Activated T-helper 2 cell treated with anti-CD3 and anti-CD28 coated beads, Interferon-gamma antibody, Interleukin-2, Interleukin-4, amounts not matched to agents 10 μg/mL and 5 μg/mL and 100 μg/mL, durations not matched to agents 14 hours and 24 hours and 36 hours (primary cell): ENCODE measurements around the gene COPG1. TPM values are rescaled to one million over a fixed set of nuclear protein-coding genes. Genes with fewer than 3 reads are reported as not detected.
"Not testable (repeated sequence)": the region's sequence is repeated elsewhere in the genome, so short reads cannot be mapped to it uniquely, and the experiment has no call there.

Experiments used
- DNase-seq: peaks from one replicate; pipeline ENCODE4 v3.0.0; 2021; ENCODE audit warnings: low spot score
- H3K27ac Mint-ChIP-seq: one replicate; pipeline ENCODE4 v1.8.0; 2021; ENCODE audit warnings: mixed read lengths
- H3K27me3 Mint-ChIP-seq: one replicate; pipeline ENCODE4 v1.8.0; 2021; ENCODE audit warnings: low read depth, mixed read lengths
- H3K36me3 Mint-ChIP-seq: one replicate; pipeline ENCODE4 v1.8.0; 2021; ENCODE audit warnings: low read depth, mixed read lengths
- H3K4me1 Mint-ChIP-seq: one replicate; pipeline ENCODE4 v1.8.0; 2021; ENCODE audit warnings: low read depth, mixed read lengths
- H3K4me3 Mint-ChIP-seq: one replicate; pipeline ENCODE4 v1.8.0; 2021; ENCODE audit warnings: low read depth, mild to moderate bottlenecking, moderate library complexity, mixed read lengths
- H3K9me3 Mint-ChIP-seq: one replicate; pipeline ENCODE4 v1.8.0; 2021; ENCODE audit warnings: mixed read lengths
- intact Hi-C: fragments of 100-400 bp; cut with micrococcal nuclease; formaldehyde crosslinking; loops from one replicate; pipeline ENCODE4 v1.15.1; 2023
- total RNA-seq: library from RNA; stranded (reverse); gene quantifications from 2 replicates; pipeline ENCODE4 v1.2.3, GENCODE V29; 2022

Gene COPG1
- total RNA-seq, 1 donor from 2014 or later: 182 TPM

DNA sequence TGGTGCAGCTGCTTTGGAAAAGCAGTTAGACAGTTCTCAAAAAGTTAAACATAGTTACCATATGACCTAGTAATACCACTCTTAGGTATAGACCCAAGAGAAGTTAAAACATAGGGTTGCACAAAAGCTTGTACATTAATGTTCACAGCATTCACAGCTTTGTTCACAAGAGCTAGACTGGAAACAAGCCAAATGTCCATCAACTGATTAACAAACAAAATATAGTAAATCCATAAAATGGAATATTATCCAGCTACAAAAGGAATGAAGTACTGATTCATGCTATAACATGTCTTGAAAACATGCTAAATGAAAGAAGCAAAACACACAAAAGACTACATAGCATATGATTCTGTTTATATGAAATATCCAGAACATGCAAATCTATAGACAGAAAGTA is 2.8 kb upstream of the COPG1 start:
- no peak for DNase-seq
- peaks cover 13% of the 10 kb centered on the region for H3K36me3 Mint-ChIP-seq
- H3K4me3 Mint-ChIP-seq: peak overlapping the region; percentile 44
- H3K4me1 Mint-ChIP-seq: peaks cover 31% of the 10 kb centered on the region
- H3K27ac Mint-ChIP-seq: no peak overlapping the region
- H3K9me3 Mint-ChIP-seq: no peaks in the 10 kb centered on the region
- intact Hi-C loops: loop anchor here (5.0 kb wide), 1 partner anchor 369 kb away; the partner anchor contains the start of gene ACAD9
- no peaks in the 10 kb centered on the region for H3K27me3 Mint-ChIP-seq

DNA sequence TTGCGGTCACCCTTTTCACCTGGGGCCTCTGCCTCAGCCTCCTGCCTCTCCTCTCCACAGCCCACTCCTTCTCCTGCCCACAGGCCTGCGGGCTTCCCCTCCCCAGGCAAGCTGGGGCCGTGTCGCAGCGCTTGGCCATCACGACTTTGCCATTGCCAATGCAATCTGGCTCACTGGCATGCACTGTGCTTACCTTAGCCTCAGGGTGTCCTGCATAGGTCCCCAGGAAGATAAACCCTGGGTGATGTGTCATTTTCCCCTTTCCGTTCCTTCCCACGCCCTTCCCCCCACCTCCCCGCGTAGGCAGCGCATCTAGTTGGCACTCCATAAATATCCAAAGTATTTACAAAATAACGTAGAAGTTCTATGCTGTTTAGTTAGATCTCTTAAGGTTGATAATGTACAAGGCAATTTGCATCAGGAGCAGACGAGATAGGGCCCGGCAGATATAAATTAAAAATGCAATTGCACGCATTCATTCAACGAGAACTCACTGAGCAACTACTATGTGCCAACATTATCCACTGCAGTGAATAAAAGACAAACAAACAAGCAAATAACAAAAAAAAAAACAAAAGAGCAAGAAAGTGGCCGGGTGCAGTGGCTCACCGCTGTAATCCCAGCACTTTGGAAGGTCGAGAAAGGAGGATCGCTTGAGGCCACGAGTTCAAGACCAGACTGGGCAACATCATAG is 973 bp upstream of the COPG1 start:
- intact Hi-C loops: loop anchor here (2.0 to 5.0 kb wide), 3 partner anchors 30 to 371 kb away; partner anchors contain the start of genes ACAD9 and HMCES
- Mint-ChIP-seq H3K27ac (peak overlapping the region; percentile 98), H3K4me1 (peaks cover 34% of the 10 kb centered on the region), H3K9me3 (no peaks in the 10 kb centered on the region), H3K4me3 (peak overlapping the region; percentile 99), H3K36me3 (peaks cover 28% of the 10 kb centered on the region), H3K27me3 (no peaks in the 10 kb centered on the region)
- DNase-seq: no peak

GRCh38 chr3:129252748-129253147 is 3.3 kb downstream of the COPG1 start:
- Mint-ChIP-seq H3K4me1 (peaks cover 18% of the 10 kb centered on the region), H3K4me3 (no peak overlapping the region), H3K27ac (no peak overlapping the region), H3K36me3 (peaks cover 67% of the 10 kb centered on the region), H3K9me3 (no peaks in the 10 kb centered on the region), H3K27me3 (no peaks in the 10 kb centered on the region)
- intact Hi-C loops: no loop called here
- no peak for DNase-seq

DNA sequence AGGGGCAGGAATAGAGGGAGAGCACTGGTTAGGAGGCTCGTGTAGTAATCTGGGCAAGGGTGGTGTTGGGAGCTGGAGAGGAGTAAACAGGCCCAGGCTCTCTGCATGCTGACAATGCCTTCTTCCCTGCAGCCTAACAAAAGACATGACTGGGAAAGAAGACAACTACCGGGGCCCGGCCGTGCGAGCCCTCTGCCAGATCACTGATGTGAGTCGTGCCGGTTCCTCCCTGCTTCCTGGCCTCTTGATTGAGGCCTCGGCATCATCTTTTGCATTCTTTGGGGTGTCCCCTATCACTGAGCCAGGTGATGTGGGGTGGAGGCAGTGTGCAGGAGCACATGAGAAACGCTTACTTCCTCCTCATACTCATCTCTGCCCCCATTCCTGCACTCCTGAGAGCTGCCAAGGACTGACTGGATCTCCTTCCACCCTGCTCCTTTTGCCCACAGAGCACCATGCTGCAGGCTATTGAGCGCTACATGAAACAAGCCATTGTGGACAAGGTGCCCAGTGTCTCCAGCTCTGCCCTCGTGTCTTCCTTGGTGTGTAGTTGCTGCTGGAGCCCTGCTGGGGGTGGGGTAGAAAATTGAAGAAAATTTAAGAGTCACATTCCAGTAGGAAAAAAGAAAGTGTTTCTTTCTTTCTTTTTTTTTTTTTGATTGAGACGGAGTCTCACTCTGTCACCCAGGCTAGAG is 5.3 kb downstream of the COPG1 start:
- no peaks in the 10 kb centered on the region for H3K9me3 Mint-ChIP-seq
- peaks cover 8% of the 10 kb centered on the region for H3K4me1 Mint-ChIP-seq
- no peak overlapping the region for H3K4me3 Mint-ChIP-seq
- intact Hi-C loops: no loop called here
- H3K27me3 Mint-ChIP-seq: no peaks in the 10 kb centered on the region
- peaks cover 82% of the 10 kb centered on the region for H3K36me3 Mint-ChIP-seq
- no peak overlapping the region for H3K27ac Mint-ChIP-seq
- DNase-seq: no peak

- Mint-ChIP-seq H3K27me3 (no peaks in the 10 kb centered on the region), H3K27ac (no peak overlapping the region), H3K4me3 (no peak overlapping the region), H3K9me3 (no peaks in the 10 kb centered on the region), H3K4me1 (peaks cover 3% of the 10 kb centered on the region), H3K36me3 (peaks cover 88% of the 10 kb centered on the region)
- DNase-seq: no peak
- intact Hi-C loops: no loop called here
These were observed 6.9 kb downstream of the COPG1 start for GRCh38 chr3:129256270-129256669.

DNA sequence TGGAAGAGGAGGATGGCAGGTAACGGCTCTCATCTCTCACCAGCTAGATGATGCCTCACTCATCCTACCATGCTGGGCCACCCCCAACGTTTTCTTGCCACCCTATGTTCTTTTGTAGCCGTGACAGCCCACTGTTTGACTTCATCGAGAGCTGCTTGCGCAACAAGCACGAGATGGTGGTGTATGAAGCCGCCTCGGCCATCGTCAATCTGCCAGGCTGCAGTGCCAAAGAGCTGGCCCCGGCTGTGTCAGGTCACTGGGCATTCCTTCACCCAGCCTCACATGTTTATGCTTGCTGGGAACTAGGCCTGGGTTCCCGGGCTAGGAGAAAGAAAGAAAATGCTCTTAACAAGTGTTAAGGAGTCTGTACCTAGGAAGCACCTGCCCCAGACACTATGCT is 8.2 kb downstream of the COPG1 start:
- H3K36me3 Mint-ChIP-seq: peaks cover 85% of the 10 kb centered on the region
- no peaks in the 10 kb centered on the region for H3K27me3 Mint-ChIP-seq
- no peak overlapping the region for H3K4me3 Mint-ChIP-seq
- no peak overlapping the region for H3K27ac Mint-ChIP-seq
- no peak for DNase-seq
- H3K9me3 Mint-ChIP-seq: no peaks in the 10 kb centered on the region
- intact Hi-C loops: no loop called here
- peaks cover 2% of the 10 kb centered on the region for H3K4me1 Mint-ChIP-seq

- DNase-seq: no peak
- no peak overlapping the region for H3K4me3 Mint-ChIP-seq
- H3K36me3 Mint-ChIP-seq: peaks cover 85% of the 10 kb centered on the region
- no peaks in the 10 kb centered on the region for H3K27me3 Mint-ChIP-seq
- no peak overlapping the region for H3K27ac Mint-ChIP-seq
- no peaks in the 10 kb centered on the region for H3K9me3 Mint-ChIP-seq
- intact Hi-C loops: no loop called here
- H3K4me1 Mint-ChIP-seq: no peaks in the 10 kb centered on the region
These were observed 10.4 kb downstream of the COPG1 start for GRCh38 chr3:129259612-129260477.

DNA sequence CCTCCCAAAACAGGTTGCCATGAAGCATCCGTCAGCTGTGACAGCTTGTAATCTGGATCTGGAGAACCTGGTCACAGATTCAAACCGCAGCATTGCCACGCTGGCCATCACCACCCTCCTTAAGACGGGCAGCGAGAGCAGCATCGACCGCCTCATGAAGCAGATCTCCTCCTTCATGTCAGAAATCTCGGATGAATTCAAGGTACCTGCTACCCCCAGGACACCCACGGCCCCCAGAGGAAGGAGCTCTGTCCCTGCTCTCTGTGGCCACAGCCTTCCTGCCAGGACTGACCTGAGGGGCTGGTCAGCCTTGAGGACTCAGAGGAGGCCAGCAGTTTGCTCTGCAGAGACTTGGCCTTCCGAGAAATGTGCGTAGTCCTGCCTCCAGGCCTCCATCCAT is 11.2 kb downstream of the COPG1 start:
- H3K36me3 Mint-ChIP-seq: peaks cover 83% of the 10 kb centered on the region
- intact Hi-C loops: no loop called here
- H3K4me1 Mint-ChIP-seq: no peaks in the 10 kb centered on the region
- H3K9me3 Mint-ChIP-seq: no peaks in the 10 kb centered on the region
- no peaks in the 10 kb centered on the region for H3K27me3 Mint-ChIP-seq
- no peak overlapping the region for H3K4me3 Mint-ChIP-seq
- DNase-seq: no peak
- H3K27ac Mint-ChIP-seq: no peak overlapping the region

- H3K4me1 Mint-ChIP-seq: no peaks in the 10 kb centered on the region
- no peaks in the 10 kb centered on the region for H3K27me3 Mint-ChIP-seq
- peaks cover 83% of the 10 kb centered on the region for H3K36me3 Mint-ChIP-seq
- intact Hi-C loops: no loop called here
- no peaks in the 10 kb centered on the region for H3K9me3 Mint-ChIP-seq
- no peak for DNase-seq
- no peak overlapping the region for H3K4me3 Mint-ChIP-seq
- no peak overlapping the region for H3K27ac Mint-ChIP-seq
These were observed 12.5 kb downstream of the COPG1 start for GRCh38 chr3:129261894-129262293.

- Mint-ChIP-seq H3K36me3 (peaks cover 81% of the 10 kb centered on the region), H3K4me3 (no peak overlapping the region), H3K4me1 (no peaks in the 10 kb centered on the region), H3K9me3 (no peaks in the 10 kb centered on the region), H3K27ac (no peak overlapping the region), H3K27me3 (no peaks in the 10 kb centered on the region)
- intact Hi-C loops: no loop called here
- no peak for DNase-seq
These were observed 13.9 kb downstream of the COPG1 start for GRCh38 chr3:129263161-129263910.

GRCh38 chr3:129264994-129265393 is 15.6 kb downstream of the COPG1 start:
- peaks cover 83% of the 10 kb centered on the region for H3K36me3 Mint-ChIP-seq
- H3K4me1 Mint-ChIP-seq, H3K27me3 Mint-ChIP-seq, H3K9me3 Mint-ChIP-seq, H3K27ac Mint-ChIP-seq, intact Hi-C loops, H3K4me3 Mint-ChIP-seq, DNase-seq: not testable (repeated sequence)

DNA sequence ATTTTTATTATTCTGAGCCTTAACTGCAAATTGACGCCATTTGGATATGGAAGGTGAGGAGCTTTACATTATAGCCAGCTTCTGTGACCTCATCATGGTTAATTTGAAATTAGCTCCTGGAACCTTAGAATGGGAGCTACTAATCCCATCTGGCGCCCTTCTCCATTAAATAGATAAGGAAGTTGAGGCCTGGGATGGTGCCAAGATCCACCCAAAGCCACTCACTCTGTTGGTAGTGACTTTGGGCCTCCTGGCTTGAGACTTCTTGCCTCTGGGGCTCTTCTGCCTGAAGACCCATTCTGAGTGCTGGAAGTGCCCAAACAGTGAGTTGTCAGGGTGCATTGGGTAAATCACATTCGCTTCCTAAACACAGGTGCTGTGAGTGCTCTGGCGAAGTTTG is 17.2 kb downstream of the COPG1 start:
- intact Hi-C loops: no loop called here
- Mint-ChIP-seq H3K4me1 (no peaks in the 10 kb centered on the region), H3K27ac (no peak overlapping the region), H3K27me3 (no peaks in the 10 kb centered on the region), H3K9me3 (no peaks in the 10 kb centered on the region), H3K36me3 (peaks cover 83% of the 10 kb centered on the region), H3K4me3 (no peak overlapping the region)
- no peak for DNase-seq
